Neural crest cell (in vitro differentiated cells): Measurements from ENCODE around the gene MRGPRG. TPM values are rescaled to one million over a fixed set of nuclear protein-coding genes. Genes with fewer than 3 reads are reported as not detected.

Experiments used
- DNase-seq: peaks from one replicate; pipeline ENCODE4 v3.0.0; 2021; ENCODE audit warnings: low read depth, mixed read lengths, low spot score
- H3K27ac Mint-ChIP-seq: one replicate; pipeline ENCODE4 v1.8.0; 2021; ENCODE audit warnings: mild to moderate bottlenecking, mixed read lengths; ENCODE audit not compliant: unreplicated experiment
- H3K27me3 Mint-ChIP-seq: 2 replicates; pipeline ENCODE4 v1.8.0; 2021; ENCODE audit warnings: low read depth, mild to moderate bottlenecking, mixed read lengths
- H3K36me3 Mint-ChIP-seq: 2 replicates; pipeline ENCODE4 v1.8.0; 2021; ENCODE audit warnings: low read depth, mild to moderate bottlenecking, mixed read lengths
- H3K4me1 Mint-ChIP-seq: 2 replicates; pipeline ENCODE4 v1.8.0; 2021; ENCODE audit warnings: mixed read lengths
- H3K4me3 Mint-ChIP-seq: one replicate; pipeline ENCODE4 v1.8.0; 2021; ENCODE audit warnings: mild to moderate bottlenecking, mixed read lengths
- H3K9me3 Mint-ChIP-seq: 2 replicates; pipeline ENCODE4 v1.8.0; 2021; ENCODE audit warnings: mixed read lengths
- total RNA-seq: library from RNA; stranded (reverse); gene quantifications from 2 replicates; pipeline ENCODE4 v1.2.1, GENCODE V29; 2021
- TF ChIP-seq, protein P1 (sequence below): fragments of 200-600 bp; sonication (generic); conservative IDR thresholded peaks from 2 replicates; pipeline ENCODE4 v1.5.0; 2021; ENCODE audit warnings: antibody characterized with exemption, mild to moderate bottlenecking

MRGPRG gene
- total RNA-seq, 1 donor from 2014 or later, result not detected

DNA sequence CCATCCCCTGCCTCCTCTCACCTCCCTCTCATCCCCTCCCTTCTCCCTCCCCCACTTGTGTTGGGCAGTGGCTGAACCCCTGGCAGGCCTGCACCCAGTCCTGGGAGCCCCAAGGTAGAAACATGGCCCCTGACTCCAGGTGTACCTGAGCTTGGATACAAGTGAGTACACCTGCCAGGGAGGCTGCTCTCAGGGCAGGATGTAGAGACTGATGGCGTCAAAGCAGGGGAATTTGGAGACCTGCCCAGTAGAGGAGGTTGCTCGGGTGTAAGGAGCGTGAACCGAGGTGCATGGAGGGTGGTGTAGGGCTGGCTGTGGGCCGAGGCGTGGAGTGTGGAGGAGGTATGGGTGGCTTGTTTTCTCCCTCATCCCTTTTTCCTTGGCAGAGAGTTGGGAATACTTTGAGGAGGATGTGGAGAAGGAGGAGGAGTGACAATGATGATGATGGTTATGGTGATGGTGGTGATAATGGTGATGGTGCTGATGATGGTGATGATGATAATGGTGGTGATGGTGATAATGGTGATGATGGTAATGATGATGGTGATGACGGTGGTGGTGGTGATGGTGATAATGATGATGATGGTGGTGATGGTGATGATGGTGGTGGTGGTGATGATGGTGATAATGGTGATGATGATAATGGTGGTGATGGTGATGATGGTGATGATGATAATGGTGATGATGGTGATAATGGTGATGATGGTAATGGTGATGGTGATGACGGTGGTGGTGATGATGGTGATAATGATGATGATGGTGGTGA lies 12.3 kb downstream of the MRGPRG start:
- DNase-seq, result no peak
- no peaks in the 10 kb centered on the region for H3K9me3 Mint-ChIP-seq
- TF ChIP-seq, protein P1, sequence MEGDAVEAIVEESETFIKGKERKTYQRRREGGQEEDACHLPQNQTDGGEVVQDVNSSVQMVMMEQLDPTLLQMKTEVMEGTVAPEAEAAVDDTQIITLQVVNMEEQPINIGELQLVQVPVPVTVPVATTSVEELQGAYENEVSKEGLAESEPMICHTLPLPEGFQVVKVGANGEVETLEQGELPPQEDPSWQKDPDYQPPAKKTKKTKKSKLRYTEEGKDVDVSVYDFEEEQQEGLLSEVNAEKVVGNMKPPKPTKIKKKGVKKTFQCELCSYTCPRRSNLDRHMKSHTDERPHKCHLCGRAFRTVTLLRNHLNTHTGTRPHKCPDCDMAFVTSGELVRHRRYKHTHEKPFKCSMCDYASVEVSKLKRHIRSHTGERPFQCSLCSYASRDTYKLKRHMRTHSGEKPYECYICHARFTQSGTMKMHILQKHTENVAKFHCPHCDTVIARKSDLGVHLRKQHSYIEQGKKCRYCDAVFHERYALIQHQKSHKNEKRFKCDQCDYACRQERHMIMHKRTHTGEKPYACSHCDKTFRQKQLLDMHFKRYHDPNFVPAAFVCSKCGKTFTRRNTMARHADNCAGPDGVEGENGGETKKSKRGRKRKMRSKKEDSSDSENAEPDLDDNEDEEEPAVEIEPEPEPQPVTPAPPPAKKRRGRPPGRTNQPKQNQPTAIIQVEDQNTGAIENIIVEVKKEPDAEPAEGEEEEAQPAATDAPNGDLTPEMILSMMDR, result no peak
- H3K36me3 Mint-ChIP-seq, result no peaks in the 10 kb centered on the region
- peaks cover 36% of the 10 kb centered on the region for H3K27me3 Mint-ChIP-seq
- H3K27ac Mint-ChIP-seq, result no peak overlapping the region
- no peak overlapping the region for H3K4me3 Mint-ChIP-seq
- no peaks in the 10 kb centered on the region for H3K4me1 Mint-ChIP-seq

DNA sequence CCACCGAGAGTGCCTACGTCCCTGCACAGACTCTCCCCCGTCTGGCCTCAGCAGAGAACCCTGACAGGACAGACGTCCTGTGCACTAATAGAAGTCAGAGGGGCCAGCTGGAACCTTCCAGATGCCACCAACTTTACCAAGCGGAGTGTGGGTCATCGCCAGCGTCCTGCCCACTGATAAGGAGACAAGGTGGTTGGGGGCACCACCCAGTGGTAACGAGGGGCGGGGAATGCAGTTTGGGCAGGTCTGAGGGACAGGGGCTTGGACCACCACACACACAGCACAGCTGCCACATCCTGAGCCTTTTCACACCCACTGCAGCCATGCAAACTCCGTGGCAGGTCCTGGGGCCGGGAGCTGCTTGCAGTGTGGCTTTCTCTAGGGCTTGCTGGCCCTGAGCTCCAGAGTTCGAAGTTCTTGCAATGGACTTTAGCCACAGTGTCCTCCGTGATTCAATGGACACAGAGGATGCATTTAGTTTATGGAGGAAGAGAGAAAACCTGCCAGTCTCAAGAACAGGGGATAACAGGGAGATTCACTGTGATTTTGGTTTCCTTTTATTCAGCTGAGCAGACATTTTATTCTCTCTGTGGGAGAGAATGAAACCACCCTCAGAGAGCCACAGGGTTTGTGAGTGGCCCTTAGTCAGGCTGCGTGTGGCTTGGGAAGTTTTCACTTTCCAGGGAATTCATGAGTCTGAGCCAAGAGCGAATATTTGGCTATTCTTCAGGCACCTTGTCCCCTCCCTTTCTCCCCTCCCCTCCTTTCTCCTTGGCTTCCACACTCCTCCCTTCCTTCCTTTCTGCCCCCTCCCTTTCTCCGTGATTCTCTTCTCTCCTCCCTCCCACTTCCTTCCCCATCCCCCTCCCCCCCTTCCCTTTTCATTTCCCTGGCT lies 13.1 kb downstream of the MRGPRG start:
- no peak overlapping the region for H3K27ac Mint-ChIP-seq
- TF ChIP-seq, protein P1, result no peak
- DNase-seq, result no peak
- H3K9me3 Mint-ChIP-seq, result no peaks in the 10 kb centered on the region
- no peaks in the 10 kb centered on the region for H3K4me1 Mint-ChIP-seq
- no peaks in the 10 kb centered on the region for H3K36me3 Mint-ChIP-seq
- H3K27me3 Mint-ChIP-seq, result peaks cover 40% of the 10 kb centered on the region
- no peak overlapping the region for H3K4me3 Mint-ChIP-seq

DNA sequence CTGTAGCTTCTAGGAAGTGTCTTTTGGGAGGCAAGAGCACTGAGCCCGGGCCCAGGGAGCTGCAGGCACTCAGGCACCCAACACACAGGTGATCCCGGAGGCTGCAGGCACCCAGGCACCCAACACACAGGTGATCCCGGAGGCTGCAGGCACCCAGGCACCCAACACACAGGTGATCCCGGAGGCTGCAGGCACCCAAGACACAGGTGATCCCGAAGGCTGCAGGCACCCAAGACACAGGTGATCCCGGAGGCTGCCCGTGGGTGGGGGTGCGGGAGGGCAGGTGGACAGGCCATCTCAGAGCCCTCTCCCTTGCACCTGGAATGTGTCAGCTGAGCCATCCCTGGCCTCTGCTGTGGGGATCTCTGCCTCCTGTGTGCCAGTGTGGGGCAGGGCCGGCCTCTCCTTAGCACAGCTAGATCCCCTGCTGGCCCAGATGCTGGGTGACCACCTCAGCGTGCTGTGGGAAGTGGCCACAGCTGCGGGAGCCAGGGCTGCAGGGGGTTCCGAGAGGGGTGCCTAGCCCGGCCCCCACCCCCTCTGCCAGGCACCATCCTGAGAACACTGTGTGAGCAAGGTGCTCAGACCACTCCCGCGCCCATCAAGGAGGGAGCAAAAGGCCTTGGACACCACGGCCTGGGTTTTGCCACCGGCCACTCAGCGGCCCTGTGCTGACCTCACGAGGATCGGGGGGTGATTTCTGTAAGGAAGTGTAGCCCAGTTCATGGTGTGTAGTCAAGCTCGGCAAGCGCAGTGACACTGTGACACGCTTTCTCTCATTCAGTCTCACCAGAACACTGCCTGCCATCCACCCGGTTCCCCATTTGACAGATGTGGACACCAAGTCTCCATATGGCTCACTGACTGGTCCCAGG lies 14.2 kb downstream of the MRGPRG start:
- Mint-ChIP-seq H3K27ac (no peak overlapping the region), H3K4me1 (no peaks in the 10 kb centered on the region), H3K27me3 (peaks cover 40% of the 10 kb centered on the region), H3K9me3 (no peaks in the 10 kb centered on the region), H3K36me3 (no peaks in the 10 kb centered on the region), H3K4me3 (no peak overlapping the region)
- TF ChIP-seq, protein P1, result no peak
- DNase-seq, result no peak

DNA sequence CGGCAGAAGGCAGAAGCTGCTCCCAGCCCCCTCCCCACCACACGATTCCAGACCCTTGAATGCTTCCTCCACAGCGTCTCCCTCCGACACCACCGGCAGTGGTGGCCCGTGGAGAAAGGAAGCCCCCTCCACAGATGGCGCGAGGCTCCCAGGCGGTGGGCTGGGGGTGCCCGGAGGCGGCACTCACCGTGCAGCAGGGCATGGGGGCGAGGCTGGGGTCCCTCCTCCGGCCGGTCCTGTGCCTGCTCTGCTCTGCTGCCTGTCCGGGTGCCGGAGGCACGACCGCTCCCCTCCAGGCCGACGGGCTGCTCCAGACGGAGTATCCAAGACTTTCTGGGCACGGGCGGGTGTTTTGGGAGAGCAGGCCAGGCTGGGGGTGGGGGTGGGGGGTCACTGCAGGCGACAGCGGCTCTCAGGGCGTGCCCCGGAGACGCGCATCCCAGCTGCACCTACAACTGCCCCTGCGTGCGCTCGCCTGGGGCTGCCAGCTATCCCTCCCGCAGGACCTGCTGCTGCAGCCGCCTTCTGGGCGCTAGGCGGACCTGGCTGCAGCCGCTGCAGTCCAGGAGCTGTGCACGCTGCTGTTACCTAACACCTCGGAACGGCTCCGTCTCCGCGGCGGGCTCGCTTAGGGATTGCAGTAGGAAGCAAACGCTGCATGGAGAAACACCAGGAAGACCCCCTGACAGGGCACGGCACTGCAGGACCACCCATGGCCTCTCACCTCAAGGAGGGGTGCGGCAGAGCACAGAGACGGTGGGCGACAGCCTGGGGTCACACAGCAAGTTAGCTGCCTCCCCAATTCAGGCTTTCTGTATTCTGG lies 15.2 kb downstream of the MRGPRG start:
- Mint-ChIP-seq H3K4me3 (no peak overlapping the region), H3K27ac (no peak overlapping the region), H3K36me3 (no peaks in the 10 kb centered on the region), H3K9me3 (no peaks in the 10 kb centered on the region), H3K27me3 (peaks cover 42% of the 10 kb centered on the region), H3K4me1 (no peaks in the 10 kb centered on the region)
- TF ChIP-seq, protein P1, result no peak
- DNase-seq, result no peak
